ENCODE results near the gene JAK1.

Gene JAK1

DNA sequence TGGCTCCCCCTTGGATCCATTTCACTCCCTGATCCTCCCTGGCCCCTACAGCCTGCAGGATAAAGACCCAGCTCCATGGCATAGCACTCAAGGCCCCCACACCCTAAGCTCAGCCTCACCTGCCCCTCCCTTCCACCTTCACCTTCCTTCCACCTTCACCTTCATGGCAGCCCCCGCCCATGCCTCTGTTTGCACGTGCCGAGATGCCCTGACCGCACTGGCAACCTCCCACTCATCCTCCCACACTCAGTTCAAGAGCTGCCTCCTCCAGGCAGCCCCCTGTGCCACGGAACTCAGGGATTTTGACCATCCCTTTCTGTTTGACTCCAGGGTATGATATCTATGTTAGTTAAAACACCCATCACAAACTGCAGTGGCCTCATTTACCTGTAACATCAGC lies 111.7 kb downstream of the JAK1 start:
- in situ Hi-C loops (cut with HindIII; ENCODE audit: low pct_ligation_motif_present, low sequenced_read_pairs), result no loop called here
- Histone ChIP-seq H3K27me3 (replicated peaks) (no peaks in the 10 kb centered on the region), H3K4me3 (ENCODE audit: low read depth, low read length) (no peak overlapping the region), H3K27ac (no peak overlapping the region), H3K36me3 (replicated peaks) (peaks cover 58% of the 10 kb centered on the region)
- TF ChIP-seq, protein P1, sequence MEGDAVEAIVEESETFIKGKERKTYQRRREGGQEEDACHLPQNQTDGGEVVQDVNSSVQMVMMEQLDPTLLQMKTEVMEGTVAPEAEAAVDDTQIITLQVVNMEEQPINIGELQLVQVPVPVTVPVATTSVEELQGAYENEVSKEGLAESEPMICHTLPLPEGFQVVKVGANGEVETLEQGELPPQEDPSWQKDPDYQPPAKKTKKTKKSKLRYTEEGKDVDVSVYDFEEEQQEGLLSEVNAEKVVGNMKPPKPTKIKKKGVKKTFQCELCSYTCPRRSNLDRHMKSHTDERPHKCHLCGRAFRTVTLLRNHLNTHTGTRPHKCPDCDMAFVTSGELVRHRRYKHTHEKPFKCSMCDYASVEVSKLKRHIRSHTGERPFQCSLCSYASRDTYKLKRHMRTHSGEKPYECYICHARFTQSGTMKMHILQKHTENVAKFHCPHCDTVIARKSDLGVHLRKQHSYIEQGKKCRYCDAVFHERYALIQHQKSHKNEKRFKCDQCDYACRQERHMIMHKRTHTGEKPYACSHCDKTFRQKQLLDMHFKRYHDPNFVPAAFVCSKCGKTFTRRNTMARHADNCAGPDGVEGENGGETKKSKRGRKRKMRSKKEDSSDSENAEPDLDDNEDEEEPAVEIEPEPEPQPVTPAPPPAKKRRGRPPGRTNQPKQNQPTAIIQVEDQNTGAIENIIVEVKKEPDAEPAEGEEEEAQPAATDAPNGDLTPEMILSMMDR (IDR thresholded peaks at IDR 0.05; ENCODE audit: low read depth, low read length, missing control alignments), result no peak
- DNase-seq, result no peak

DNA sequence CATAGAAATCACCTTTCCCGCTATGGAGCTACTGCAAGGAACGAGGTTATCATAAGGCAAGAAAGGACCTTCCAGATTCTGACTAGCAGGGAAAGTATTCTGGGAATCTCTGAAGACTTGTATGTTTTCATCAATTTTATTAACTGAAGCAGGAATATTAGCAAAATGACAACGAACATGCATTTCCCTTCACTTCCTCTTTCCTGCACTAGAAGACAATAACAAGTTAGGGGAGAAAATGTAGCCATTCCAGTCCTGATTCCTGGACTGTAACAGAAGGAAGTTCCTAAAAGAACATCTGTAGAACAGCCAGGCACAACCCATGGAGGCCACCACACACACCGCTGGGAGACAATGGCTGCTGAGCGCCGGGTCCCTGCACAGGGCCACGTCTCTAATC lies 114.7 kb downstream of the JAK1 start:
- TF ChIP-seq, protein P1 (IDR thresholded peaks at IDR 0.05; ENCODE audit: low read depth, low read length, missing control alignments), result no peak
- no peak for DNase-seq
- in situ Hi-C loops (cut with HindIII; ENCODE audit: low pct_ligation_motif_present, low sequenced_read_pairs), result no loop called here
- H3K4me3 ChIP-seq (ENCODE audit: low read depth, low read length), result no peak overlapping the region
- peaks cover 58% of the 10 kb centered on the region for H3K36me3 ChIP-seq (replicated peaks)
- no peak overlapping the region for H3K27ac ChIP-seq
- no peaks in the 10 kb centered on the region for H3K27me3 ChIP-seq (replicated peaks)

DNA sequence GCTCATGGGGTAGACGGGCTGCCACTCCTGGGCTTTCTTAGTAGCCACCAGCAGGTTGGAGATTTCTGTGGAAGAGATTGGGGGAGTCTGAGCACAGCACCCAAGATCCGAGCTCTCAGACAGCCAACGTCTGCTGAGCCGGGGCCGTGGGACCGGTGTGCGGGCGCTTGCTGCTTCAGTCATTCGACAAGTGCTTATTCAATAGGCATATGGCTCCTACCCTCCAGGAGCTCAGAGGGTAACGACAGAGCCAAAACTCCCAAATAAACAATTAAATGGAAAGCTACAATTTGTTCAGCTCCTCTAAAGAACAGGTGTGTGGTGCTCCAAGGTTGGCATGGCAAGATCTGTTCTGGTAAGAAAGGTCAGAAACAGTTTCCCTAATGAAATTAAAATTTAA lies 115.5 kb downstream of the JAK1 start:
- in situ Hi-C loops (cut with HindIII; ENCODE audit: low pct_ligation_motif_present, low sequenced_read_pairs), result no loop called here
- H3K27me3 ChIP-seq (replicated peaks), result no peaks in the 10 kb centered on the region
- no peak overlapping the region for H3K4me3 ChIP-seq (ENCODE audit: low read depth, low read length)
- H3K27ac ChIP-seq, result no peak overlapping the region
- DNase-seq, result no peak
- TF ChIP-seq, protein P1 (IDR thresholded peaks at IDR 0.05; ENCODE audit: low read depth, low read length, missing control alignments), result no peak
- H3K36me3 ChIP-seq (replicated peaks), result peaks cover 58% of the 10 kb centered on the region

DNA sequence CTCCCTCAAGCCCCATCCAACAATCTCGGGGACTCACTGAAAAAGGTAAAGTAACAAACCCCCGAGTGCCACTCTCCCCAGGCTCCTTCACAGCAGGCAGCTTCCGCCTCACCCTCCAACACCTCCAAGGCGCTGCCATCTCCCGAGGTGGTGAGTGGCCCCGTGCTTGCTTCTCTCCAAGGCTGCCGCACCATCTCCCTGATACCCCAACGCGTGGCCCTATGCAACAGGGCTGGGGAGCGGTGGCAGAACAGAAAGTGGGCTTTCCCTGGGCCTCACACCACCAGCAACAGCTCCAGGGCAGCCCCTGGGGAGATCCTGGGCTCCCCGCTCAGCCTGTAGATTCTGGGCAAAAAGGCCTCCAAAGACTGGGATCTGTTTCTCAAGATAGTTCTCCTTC lies 116.4 kb downstream of the JAK1 start:
- in situ Hi-C loops (cut with HindIII; ENCODE audit: low pct_ligation_motif_present, low sequenced_read_pairs), result no loop called here
- DNase-seq, result no peak
- peaks cover 63% of the 10 kb centered on the region for H3K36me3 ChIP-seq (replicated peaks)
- TF ChIP-seq, protein P1 (IDR thresholded peaks at IDR 0.05; ENCODE audit: low read depth, low read length, missing control alignments), result no peak
- no peak overlapping the region for H3K4me3 ChIP-seq (ENCODE audit: low read depth, low read length)
- no peaks in the 10 kb centered on the region for H3K27me3 ChIP-seq (replicated peaks)
- H3K27ac ChIP-seq, result no peak overlapping the region

DNA sequence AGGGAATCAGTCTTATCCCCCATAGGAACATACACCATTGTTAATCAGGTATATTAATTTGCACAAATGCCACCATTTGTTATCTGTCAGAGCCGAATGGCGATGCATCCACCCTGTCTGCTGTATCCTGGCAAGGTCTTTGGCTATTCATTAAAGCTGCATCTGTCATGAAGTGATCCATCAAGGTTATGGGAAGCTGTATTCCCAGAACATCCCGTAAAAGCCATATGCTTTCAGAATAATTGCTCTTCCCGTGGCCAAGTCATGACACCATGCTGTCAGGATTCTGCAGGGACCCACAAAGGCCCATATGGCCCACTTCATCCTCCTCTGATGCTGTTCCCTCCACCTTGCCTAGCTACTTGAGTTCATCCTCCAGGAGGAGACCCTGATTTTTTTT lies 117.5 kb downstream of the JAK1 start:
- Histone ChIP-seq H3K36me3 (replicated peaks) (peaks cover 65% of the 10 kb centered on the region), H3K27me3 (replicated peaks) (no peaks in the 10 kb centered on the region), H3K27ac (no peak overlapping the region), H3K4me3 (ENCODE audit: low read depth, low read length) (no peak overlapping the region)
- TF ChIP-seq, protein P1 (IDR thresholded peaks at IDR 0.05; ENCODE audit: low read depth, low read length, missing control alignments), result no peak
- DNase-seq, result no peak
- in situ Hi-C loops (cut with HindIII; ENCODE audit: low pct_ligation_motif_present, low sequenced_read_pairs), result no loop called here

DNA sequence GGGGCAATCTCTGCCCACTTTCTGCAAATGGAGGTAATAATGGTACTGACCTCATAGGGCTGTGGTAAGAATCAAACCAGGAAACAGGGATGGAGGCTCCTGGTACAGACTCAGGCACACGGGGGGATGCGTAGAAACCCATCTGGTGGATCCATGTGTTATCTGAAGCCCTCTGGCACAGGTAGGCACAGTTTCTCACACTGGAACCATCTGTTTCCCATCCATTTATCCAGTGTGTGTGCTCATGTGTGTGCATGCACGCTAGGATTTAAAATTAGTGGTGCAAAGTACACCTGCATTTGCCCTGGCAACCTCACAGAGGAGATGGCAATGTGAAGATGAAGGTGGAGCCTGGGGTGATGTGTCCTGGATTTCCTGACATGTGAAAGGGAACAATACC lies 118.2 kb downstream of the JAK1 start:
- H3K27me3 ChIP-seq (replicated peaks), result no peaks in the 10 kb centered on the region
- no peak for DNase-seq
- H3K27ac ChIP-seq, result no peak overlapping the region
- peaks cover 65% of the 10 kb centered on the region for H3K36me3 ChIP-seq (replicated peaks)
- TF ChIP-seq, protein P1 (IDR thresholded peaks at IDR 0.05; ENCODE audit: low read depth, low read length, missing control alignments), result no peak
- H3K4me3 ChIP-seq (ENCODE audit: low read depth, low read length), result no peak overlapping the region
- in situ Hi-C loops (cut with HindIII; ENCODE audit: low pct_ligation_motif_present, low sequenced_read_pairs), result no loop called here

Measured in brain microvascular endothelial cell (primary cell).